Vagina (tissue), 2 donors: ENCODE data around the gene SLC25A25.

Source experiments
- CTCF ChIP-seq, 3 experiments: fragments of 450-650 bp in 2 of 3; fragments of 200-600 bp in 1 of 3; sonication (generic) in 1 of 3; IDR thresholded peaks; one replicate each; pipeline ENCODE4 v1.5.1; 2017 to 2019; ENCODE audit warnings: antibody characterized with exemption in 3 of 3, mild to moderate bottlenecking in 2 of 3, moderate library complexity in 2 of 3
- POLR2A ChIP-seq, 2 donors: fragments of 450-650 bp; IDR thresholded peaks; one replicate each; pipeline ENCODE4 v1.6.1; 2017; ENCODE audit warnings: antibody characterized with exemption in 2 of 2, mild to moderate bottlenecking in 2 of 2, moderate library complexity in 2 of 2
- POLR2AphosphoS5 ChIP-seq, 2 donors: sonication (generic); formaldehyde crosslinking; IDR thresholded peaks; one replicate each; pipeline ENCODE4 v1.9.0; 2017; ENCODE audit warnings: antibody characterized with exemption in 2 of 2, mild to moderate bottlenecking in 2 of 2, low read depth in 1 of 2; ENCODE audit not compliant: insufficient read depth in 1 of 2

DNA sequence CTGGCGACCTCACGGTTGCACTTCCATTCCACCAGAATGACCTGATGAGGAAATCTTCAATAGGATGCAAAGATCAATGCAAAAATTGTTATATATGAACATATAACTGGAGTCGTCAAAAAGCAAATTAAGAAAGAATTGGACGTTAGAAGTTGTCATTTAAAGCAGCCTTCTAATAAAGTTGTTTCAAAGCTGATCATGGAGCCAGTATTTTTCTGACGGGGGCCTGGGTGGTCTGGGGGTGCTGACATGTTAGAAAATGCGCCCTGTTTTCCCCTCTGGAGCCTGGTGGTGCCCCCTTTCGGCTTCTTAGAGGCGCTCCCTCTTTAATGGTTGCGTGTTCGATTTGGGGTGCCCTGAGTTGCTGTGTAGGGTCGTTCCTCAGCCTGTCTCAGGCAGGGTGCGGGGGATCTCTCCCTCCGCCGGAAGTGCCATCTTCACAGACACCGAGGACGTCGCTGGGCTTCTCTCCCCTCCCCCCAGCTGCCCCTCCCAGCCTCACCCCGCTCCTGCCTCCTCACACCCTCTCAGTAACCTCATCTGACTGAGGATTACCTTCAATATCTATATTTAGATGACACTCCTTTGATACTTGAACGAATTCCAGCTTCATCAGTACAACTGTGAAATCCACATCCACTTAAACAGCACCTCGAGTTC, 41.1 kb downstream of the SLC25A25 start:
- TF ChIP-seq POLR2A (IDR thresholded peaks at IDR 0.05) = no peak
- no peak for TF ChIP-seq CTCF (IDR thresholded peaks at IDR 0.05)
- no peak for TF ChIP-seq POLR2AphosphoS5 (IDR thresholded peaks at IDR 0.05; ENCODE audit: insufficient read depth in 1 of 2, low read depth in 1 of 2)
